Measurements from ENCODE around the gene TRIOBP. TPM values are rescaled to one million over a fixed set of nuclear protein-coding genes. Genes with fewer than 3 reads are reported as not detected.

The TRIOBP gene
- total RNA-seq, 1 donor from 2014 or later = 103 TPM

DNA sequence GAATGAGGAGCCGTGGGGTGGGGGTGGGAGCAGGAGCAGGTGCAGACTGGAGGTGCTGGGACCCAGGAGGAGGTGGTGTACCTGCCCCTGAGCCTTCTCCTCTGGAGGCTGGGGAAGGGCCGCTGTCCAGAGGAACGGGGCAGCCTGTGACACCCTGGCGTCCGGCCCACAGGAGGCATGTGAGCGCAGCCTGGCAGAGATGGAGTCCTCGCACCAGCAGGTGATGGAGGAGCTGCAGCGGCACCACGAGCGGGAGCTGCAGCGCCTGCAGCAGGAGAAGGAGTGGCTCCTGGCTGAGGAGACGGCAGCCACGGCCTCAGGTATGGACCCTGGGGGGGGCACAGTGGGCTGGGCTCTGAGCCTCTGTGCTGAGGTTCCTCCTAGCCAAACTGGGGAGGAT, 68.7 kb downstream of the TRIOBP start:
- Mint-ChIP-seq H3K27ac (ENCODE audit: unreplicated experiment) (no peak overlapping the region), H3K4me3 (ENCODE audit: unreplicated experiment) (no peak overlapping the region), H3K9me3 (ENCODE audit: unreplicated experiment) (no peaks in the 10 kb centered on the region), H3K36me3 (ENCODE audit: unreplicated experiment) (peaks cover 21% of the 10 kb centered on the region), H3K4me1 (ENCODE audit: unreplicated experiment) (peaks cover 3% of the 10 kb centered on the region), H3K27me3 (ENCODE audit: unreplicated experiment) (no peaks in the 10 kb centered on the region)
- no peak for DNase-seq (ENCODE audit: extremely low spot score, unreplicated experiment)
- TF ChIP-seq, protein P1, sequence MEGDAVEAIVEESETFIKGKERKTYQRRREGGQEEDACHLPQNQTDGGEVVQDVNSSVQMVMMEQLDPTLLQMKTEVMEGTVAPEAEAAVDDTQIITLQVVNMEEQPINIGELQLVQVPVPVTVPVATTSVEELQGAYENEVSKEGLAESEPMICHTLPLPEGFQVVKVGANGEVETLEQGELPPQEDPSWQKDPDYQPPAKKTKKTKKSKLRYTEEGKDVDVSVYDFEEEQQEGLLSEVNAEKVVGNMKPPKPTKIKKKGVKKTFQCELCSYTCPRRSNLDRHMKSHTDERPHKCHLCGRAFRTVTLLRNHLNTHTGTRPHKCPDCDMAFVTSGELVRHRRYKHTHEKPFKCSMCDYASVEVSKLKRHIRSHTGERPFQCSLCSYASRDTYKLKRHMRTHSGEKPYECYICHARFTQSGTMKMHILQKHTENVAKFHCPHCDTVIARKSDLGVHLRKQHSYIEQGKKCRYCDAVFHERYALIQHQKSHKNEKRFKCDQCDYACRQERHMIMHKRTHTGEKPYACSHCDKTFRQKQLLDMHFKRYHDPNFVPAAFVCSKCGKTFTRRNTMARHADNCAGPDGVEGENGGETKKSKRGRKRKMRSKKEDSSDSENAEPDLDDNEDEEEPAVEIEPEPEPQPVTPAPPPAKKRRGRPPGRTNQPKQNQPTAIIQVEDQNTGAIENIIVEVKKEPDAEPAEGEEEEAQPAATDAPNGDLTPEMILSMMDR (IDR thresholded peaks at IDR 0.05) = no peak

DNA sequence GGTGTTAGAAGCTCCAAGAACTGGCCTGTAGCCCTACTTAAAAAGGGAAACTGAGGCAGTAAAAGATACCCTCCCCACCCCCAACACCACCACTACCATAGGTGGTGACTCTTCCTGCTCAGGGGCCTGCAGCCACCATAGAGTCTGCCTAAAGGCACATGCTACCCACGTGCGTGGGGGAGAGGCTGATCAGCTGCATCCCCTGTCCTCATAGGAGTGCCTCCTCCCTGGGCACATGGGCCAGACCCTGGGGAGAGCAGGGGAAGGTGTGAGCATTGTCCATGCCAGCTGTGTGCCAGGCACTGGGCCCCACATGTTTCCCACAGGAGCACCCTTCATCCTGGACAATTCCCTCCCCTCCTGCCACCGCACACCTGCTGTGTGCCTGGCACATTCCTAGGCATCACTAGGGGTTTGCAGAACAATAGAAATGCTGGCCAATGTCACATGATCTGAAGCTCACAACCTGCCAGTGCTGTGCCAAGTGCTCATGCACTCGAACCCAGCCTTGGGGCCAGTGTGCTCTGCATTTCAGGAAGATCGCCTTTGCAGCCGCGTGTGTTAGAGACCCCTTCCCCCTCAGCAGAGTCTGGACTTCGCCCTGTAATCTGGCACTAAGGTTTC, 69.2 kb downstream of the TRIOBP start:
- H3K9me3 Mint-ChIP-seq (ENCODE audit: unreplicated experiment) = no peaks in the 10 kb centered on the region
- H3K27ac Mint-ChIP-seq (ENCODE audit: unreplicated experiment) = no peak overlapping the region
- peaks cover 20% of the 10 kb centered on the region for H3K36me3 Mint-ChIP-seq (ENCODE audit: unreplicated experiment)
- peaks cover 3% of the 10 kb centered on the region for H3K4me1 Mint-ChIP-seq (ENCODE audit: unreplicated experiment)
- no peak for DNase-seq (ENCODE audit: extremely low spot score, unreplicated experiment)
- no peak overlapping the region for H3K4me3 Mint-ChIP-seq (ENCODE audit: unreplicated experiment)
- TF ChIP-seq, protein P1 (IDR thresholded peaks at IDR 0.05) = no peak
- no peaks in the 10 kb centered on the region for H3K27me3 Mint-ChIP-seq (ENCODE audit: unreplicated experiment)

DNA sequence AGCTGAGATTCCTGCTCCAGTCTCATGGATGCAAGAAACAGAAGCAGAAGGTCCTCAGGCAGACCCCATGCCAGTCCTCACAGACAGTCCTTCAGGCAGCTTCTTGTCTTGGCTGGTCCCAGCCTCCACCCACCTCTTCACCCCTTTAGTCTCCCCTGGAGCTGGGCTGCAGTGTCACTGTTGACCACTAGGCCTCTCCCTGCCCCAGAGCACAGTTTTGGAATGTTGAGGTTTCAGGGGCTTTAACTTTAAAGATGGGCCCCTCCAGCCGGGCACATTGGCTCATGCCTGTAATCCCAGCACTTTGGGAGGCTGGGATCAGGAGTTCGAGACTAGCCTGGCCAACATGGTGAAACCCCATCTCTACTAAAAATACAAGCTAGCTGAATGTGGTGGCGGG, 71.4 kb downstream of the TRIOBP start:
- no peak for DNase-seq (ENCODE audit: extremely low spot score, unreplicated experiment)
- no peak overlapping the region for H3K4me3 Mint-ChIP-seq (ENCODE audit: unreplicated experiment)
- H3K4me1 Mint-ChIP-seq (ENCODE audit: unreplicated experiment) = no peaks in the 10 kb centered on the region
- TF ChIP-seq, protein P1 (IDR thresholded peaks at IDR 0.05) = peak; percentile 23
- no peaks in the 10 kb centered on the region for H3K27me3 Mint-ChIP-seq (ENCODE audit: unreplicated experiment)
- H3K9me3 Mint-ChIP-seq (ENCODE audit: unreplicated experiment) = no peaks in the 10 kb centered on the region
- H3K36me3 Mint-ChIP-seq (ENCODE audit: unreplicated experiment) = peaks cover 23% of the 10 kb centered on the region
- H3K27ac Mint-ChIP-seq (ENCODE audit: unreplicated experiment) = no peak overlapping the region

DNA sequence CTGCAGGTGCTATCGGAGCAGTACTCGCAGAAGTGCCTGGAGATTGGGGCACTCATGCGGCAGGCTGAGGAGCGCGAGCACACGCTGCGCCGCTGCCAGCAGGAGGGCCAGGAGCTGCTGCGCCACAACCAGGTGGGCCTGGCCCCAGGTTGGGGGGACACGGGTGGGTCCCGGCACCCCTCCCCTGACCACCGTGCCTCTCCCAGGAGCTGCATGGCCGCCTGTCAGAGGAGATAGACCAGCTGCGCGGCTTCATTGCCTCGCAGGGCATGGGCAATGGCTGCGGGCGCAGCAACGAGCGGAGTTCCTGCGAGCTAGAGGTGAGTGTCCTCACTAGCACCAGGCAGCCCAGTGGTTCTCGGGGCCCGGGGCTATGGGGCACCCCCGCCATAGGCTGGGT, 72.2 kb downstream of the TRIOBP start:
- no peaks in the 10 kb centered on the region for H3K27me3 Mint-ChIP-seq (ENCODE audit: unreplicated experiment)
- H3K4me1 Mint-ChIP-seq (ENCODE audit: unreplicated experiment) = no peaks in the 10 kb centered on the region
- DNase-seq (ENCODE audit: extremely low spot score, unreplicated experiment) = no peak
- no peak overlapping the region for H3K4me3 Mint-ChIP-seq (ENCODE audit: unreplicated experiment)
- H3K36me3 Mint-ChIP-seq (ENCODE audit: unreplicated experiment) = peaks cover 18% of the 10 kb centered on the region
- TF ChIP-seq, protein P1 (IDR thresholded peaks at IDR 0.05) = no peak
- no peak overlapping the region for H3K27ac Mint-ChIP-seq (ENCODE audit: unreplicated experiment)
- no peaks in the 10 kb centered on the region for H3K9me3 Mint-ChIP-seq (ENCODE audit: unreplicated experiment)

DNA sequence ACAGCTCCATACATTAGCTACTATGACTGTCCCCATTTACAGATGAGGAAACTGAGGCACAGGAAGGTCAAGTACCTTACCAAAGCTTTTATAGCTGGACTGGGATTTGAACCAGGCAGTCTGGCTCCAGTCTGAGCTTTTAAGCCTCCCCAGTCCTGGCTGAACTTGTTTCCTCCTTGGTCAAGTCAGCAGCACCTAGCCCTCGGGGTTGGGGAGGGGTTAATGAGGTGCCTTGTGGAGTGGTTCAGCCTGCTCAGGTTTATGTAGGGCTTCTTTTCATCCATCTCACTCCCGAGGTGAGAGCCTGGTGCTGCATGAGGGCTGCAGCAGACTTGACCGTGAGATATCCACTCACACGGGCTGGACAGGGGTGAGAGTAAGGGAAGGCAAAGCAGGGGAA, 74.2 kb downstream of the TRIOBP start:
- Mint-ChIP-seq H3K27me3 (ENCODE audit: unreplicated experiment) (no peaks in the 10 kb centered on the region), H3K9me3 (ENCODE audit: unreplicated experiment) (no peaks in the 10 kb centered on the region), H3K4me1 (ENCODE audit: unreplicated experiment) (peaks cover 3% of the 10 kb centered on the region), H3K27ac (ENCODE audit: unreplicated experiment) (no peak overlapping the region), H3K4me3 (ENCODE audit: unreplicated experiment) (no peak overlapping the region), H3K36me3 (ENCODE audit: unreplicated experiment) (peaks cover 15% of the 10 kb centered on the region)
- no peak for DNase-seq (ENCODE audit: extremely low spot score, unreplicated experiment)
- TF ChIP-seq, protein P1 (IDR thresholded peaks at IDR 0.05) = no peak
